Neural progenitor cell (in vitro differentiated cells): ENCODE data around the gene IL1RAPL1.

ENCODE experiments used
- CTCF ChIP-seq: fragments of 200-600 bp; sonication (generic); IDR thresholded peaks from 2 replicates; pipeline ENCODE4 v1.5.1; 2017; ENCODE audit warnings: antibody characterized with exemption, mild to moderate bottlenecking
- EZH2 ChIP-seq: fragments of 200-600 bp; sonication (generic); IDR thresholded peaks from 2 replicates; pipeline ENCODE4 v1.6.1; 2017; ENCODE audit warnings: antibody characterized with exemption, mild to moderate bottlenecking, moderate library complexity

- TF ChIP-seq CTCF (no peak), EZH2 (no peak)
Observed at GRCh38 chrX:28946846-28947245, 359.6 kb downstream of the IL1RAPL1 start.
